K562 (cell line): Measurements from ENCODE around the gene GPR78. TPM values are rescaled to one million over a fixed set of nuclear protein-coding genes. Genes with fewer than 3 reads are reported as not detected.

Experiments
- ATAC-seq: fragments of 200-7000 bp; cut with Tn5 transposase; 3 replicates; pipeline ENCODE4 v1.9.1; 2020; ENCODE audit warnings: moderate library complexity
- BruUV-seq: library from RNA; stranded (reverse); fragments of 400-500 nt; replicated peaks from 2 replicates; lab custom pipeline; 2021; lab: Mats Ljungman, UMichigan
- CTCF ChIA-PET: fragments of 300-600 bp; formaldehyde crosslinking; extraction: SDS; loops from one replicate; lab custom pipeline; 2021; ENCODE audit warnings: low intra/inter-chr PET ratio; lab: Yijun Ruan, JAX
- POLR2A ChIA-PET: fragments of 300-600, 350-650 bp; sonication (Branson Sonifier 250); formaldehyde crosslinking; extraction: SDS; loops from one replicate; lab custom pipeline; 2021; ENCODE audit warnings: antibody characterized with exemption, inconsistent platforms; lab: Yijun Ruan, JAX
- DNase-seq, 4 experiments: peaks; one replicate each; pipeline versions ENCODE4 v3.0.0 to v3.0.0-alpha.2; 2011 to 2018; ENCODE audit warnings: low spot score in 3 of 4, mixed read lengths in 3 of 4; ENCODE audit errors: extremely low read depth in 1 of 4
- FAIRE-seq: peaks from 2 replicates; lab custom pipeline; 2011; peaks lifted over from hg19 to GRCh38; lab: Jason Lieb, UNC
- H2AFZ ChIP-seq: 2 replicates; pipeline ENCODE4 v1.6.0; 2011; ENCODE audit warnings: low read depth, low read length, control low read depth, inconsistent platforms
- H3K27ac ChIP-seq: fragments of 200-600 bp; 3 replicates; pipeline ENCODE4 v1.8.0; 2011; ENCODE audit warnings: low read depth, mild to moderate bottlenecking, control low read depth, inconsistent platforms, low read length, moderate library complexity, mixed read lengths; ENCODE audit errors: extremely low read depth
- H3K27me3 ChIP-seq, 2 experiments: fragments of 300-600 bp in 1 of 2; 2 replicates in 1 of 2; 3 replicates in 1 of 2; pipeline versions ENCODE4 v1.6.0 to v1.8.0; 2011; ENCODE audit warnings: inconsistent platforms in 2 of 2, low read length in 2 of 2, mild to moderate bottlenecking in 1 of 2, mixed read lengths in 1 of 2, moderate library complexity in 1 of 2; ENCODE audit not compliant: control insufficient read depth in 2 of 2, insufficient read depth in 2 of 2
- H3K36me3 ChIP-seq: fragments of 300-600 bp; 3 replicates; pipeline ENCODE4 v1.8.0; 2011; ENCODE audit warnings: mild to moderate bottlenecking, low read length, inconsistent platforms; ENCODE audit not compliant: control insufficient read depth, insufficient read depth
- H3K4me1 ChIP-seq, 2 experiments: fragments of 200-600 bp in 1 of 2; replicated peaks in 1 of 2; 2 replicates in 1 of 2; 3 replicates in 1 of 2; pipeline versions ENCODE4 v1.5.1 to v1.8.0; 2011; ENCODE audit warnings: inconsistent platforms in 2 of 2, low read length in 2 of 2, mild to moderate bottlenecking in 1 of 2, mixed read lengths in 1 of 2, moderate library complexity in 1 of 2; ENCODE audit not compliant: control insufficient read depth in 2 of 2, insufficient read depth in 2 of 2
- H3K4me2 ChIP-seq: 2 replicates; pipeline ENCODE4 v1.6.1; 2011; ENCODE audit warnings: low read length, control low read depth, inconsistent platforms, mixed read lengths; ENCODE audit not compliant: insufficient read depth
- H3K4me3 ChIP-seq: fragments of 200-600 bp; sonication (generic), shearing (Covaris generic); 2 replicates; pipeline ENCODE4 v1.5.1; 2016; ENCODE audit warnings: control low read depth, inconsistent platforms
- H3K79me2 ChIP-seq: fragments of 200-600 bp; 3 replicates; pipeline ENCODE4 v1.8.0; 2011; ENCODE audit warnings: low read length, inconsistent platforms; ENCODE audit not compliant: control insufficient read depth, insufficient read depth
- H3K9ac ChIP-seq, 2 experiments: 2 replicates each; pipeline versions ENCODE4 v1.6.0 to v1.6.1; 2011; ENCODE audit warnings: low read depth in 2 of 2, low read length in 2 of 2, control low read depth in 1 of 2, inconsistent platforms in 1 of 2, mild to moderate bottlenecking in 1 of 2, mixed read lengths in 1 of 2; ENCODE audit not compliant: insufficient read depth in 1 of 2
- H3K9me1 ChIP-seq: one replicate; pipeline ENCODE4 v1.6.0; 2011; ENCODE audit warnings: inconsistent platforms, mild to moderate bottlenecking, low read length, moderate library complexity; ENCODE audit not compliant: control insufficient read depth, insufficient read depth
- H3K9me3 ChIP-seq: replicated peaks from 2 replicates; pipeline ENCODE4 v1.5.1; 2011; ENCODE audit warnings: low read depth, low read length, inconsistent platforms; ENCODE audit not compliant: control insufficient read depth, insufficient read depth
- H4K20me1 ChIP-seq: replicated peaks from 2 replicates; pipeline ENCODE4 v1.6.1; 2011; ENCODE audit warnings: low read length, inconsistent platforms, mixed read lengths; ENCODE audit not compliant: control insufficient read depth, insufficient read depth
- RAD21 ChIP-seq, 2 experiments: fragments of 250-450 bp in 1 of 2; fragments of 450-650 bp in 1 of 2; sonication (Bioruptor Pico) in 1 of 2; formaldehyde crosslinking in 1 of 2; IDR thresholded peaks in 1 of 2; conservative IDR thresholded peaks in 1 of 2; 2 replicates each; pipeline versions ENCODE4 v1.4.0 to v1.8.0; 2020 to 2022; ENCODE audit warnings: mild to moderate bottlenecking in 2 of 2, moderate library complexity in 1 of 2
- WGBS: fragments of 100-300 bp; shearing (Covaris generic); methylation state at CpG from one replicate; pipeline ENCODE4 v1.1.6; 2016; ENCODE audit warnings: low coverage, mixed read lengths; ENCODE audit not compliant: insufficient coverage; ENCODE audit errors: missing lambda C conversion rate; 5-methylcytosine and 5-hydroxymethylcytosine counted together
- in situ Hi-C: fragments of 300-500 bp; cut with MboI; formaldehyde crosslinking; loops from 4 replicates; pipeline ENCODE4 v1.15.0; 2018; ENCODE audit warnings: inconsistent platforms, mixed read lengths
- intact Hi-C: fragments of 100-400 bp; cut with micrococcal nuclease; formaldehyde crosslinking; loops from 2 replicates; pipeline ENCODE4 v1.14.2; 2022
- polyA plus RNA-seq, 8 experiments: library from polyadenylated mRNA; depleted of rRNA in 4 of 8; stranded (reverse) in 5 of 8; unstranded in 3 of 8; fragments of >200 nt; fragmentation: Nextera tagmentation in 2 of 8; fragmentation: Illumina TruSeq in 1 of 8; extraction: Ambion mirVana in 2 of 8; extraction: Trizol in 1 of 8; gene quantifications; 2 replicates each; pipeline versions ENCODE4 v1.2.1 to v1.2.3, GENCODE V29; 2011 to 2014; ENCODE audit warnings: inconsistent platforms in 1 of 8, missing spikeins in 1 of 8
- total RNA-seq, 7 experiments: library from RNA; depleted of rRNA in 6 of 7; stranded (reverse); fragments of >200 nt in 6 of 7; fragmentation: Illumina TruSeq in 2 of 7; extraction: Trizol in 2 of 7; gene quantifications; 2 replicates each; pipeline versions ENCODE4 v1.2.1 to v1.2.3, GENCODE V29; 2011 to 2021; ENCODE audit warnings: low replicate concordance in 1 of 7
- TF ChIP-seq, protein P1 (sequence below): fragments of 250-450 bp; sonication (Bioruptor Pico); IDR thresholded peaks from 2 replicates; pipeline ENCODE4 v1.8.0; 2022; ENCODE audit warnings: moderate library complexity, mild to moderate bottlenecking, inconsistent platforms
- TF ChIP-seq, protein P2 (sequence below), 2 experiments: fragments of 450-650 bp; formaldehyde crosslinking in 1 of 2; IDR thresholded peaks; 2 replicates each; pipeline versions ENCODE4 v1.4.0 to v1.6.1; 2014 to 2020; ENCODE audit warnings: mild to moderate bottlenecking in 2 of 2, borderline replicate concordance in 1 of 2, low read depth in 1 of 2
- TF ChIP-seq, protein P3 (sequence below): sonication (generic); formaldehyde crosslinking; IDR thresholded peaks from 2 replicates; pipeline ENCODE4 v1.8.1; 2023; ENCODE audit warnings: mild to moderate bottlenecking, missing genetic modification reagents, moderate library complexity
- TF ChIP-seq, protein P4 (sequence below): fragments of 200-400 bp; formaldehyde crosslinking; IDR thresholded peaks from 2 replicates; pipeline ENCODE4 v1.6.1; 2017; ENCODE audit warnings: mild to moderate bottlenecking, low read depth, low read length, moderate library complexity

Gene GPR78
- total and polyA plus RNA-seq, 9 of the 15 experiments (the other 6 are each of a cell fraction or from before 2014, with no cell fraction given) = 0.04 to 0.13 (median 0.07) TPM; not detected in 4

DNA sequence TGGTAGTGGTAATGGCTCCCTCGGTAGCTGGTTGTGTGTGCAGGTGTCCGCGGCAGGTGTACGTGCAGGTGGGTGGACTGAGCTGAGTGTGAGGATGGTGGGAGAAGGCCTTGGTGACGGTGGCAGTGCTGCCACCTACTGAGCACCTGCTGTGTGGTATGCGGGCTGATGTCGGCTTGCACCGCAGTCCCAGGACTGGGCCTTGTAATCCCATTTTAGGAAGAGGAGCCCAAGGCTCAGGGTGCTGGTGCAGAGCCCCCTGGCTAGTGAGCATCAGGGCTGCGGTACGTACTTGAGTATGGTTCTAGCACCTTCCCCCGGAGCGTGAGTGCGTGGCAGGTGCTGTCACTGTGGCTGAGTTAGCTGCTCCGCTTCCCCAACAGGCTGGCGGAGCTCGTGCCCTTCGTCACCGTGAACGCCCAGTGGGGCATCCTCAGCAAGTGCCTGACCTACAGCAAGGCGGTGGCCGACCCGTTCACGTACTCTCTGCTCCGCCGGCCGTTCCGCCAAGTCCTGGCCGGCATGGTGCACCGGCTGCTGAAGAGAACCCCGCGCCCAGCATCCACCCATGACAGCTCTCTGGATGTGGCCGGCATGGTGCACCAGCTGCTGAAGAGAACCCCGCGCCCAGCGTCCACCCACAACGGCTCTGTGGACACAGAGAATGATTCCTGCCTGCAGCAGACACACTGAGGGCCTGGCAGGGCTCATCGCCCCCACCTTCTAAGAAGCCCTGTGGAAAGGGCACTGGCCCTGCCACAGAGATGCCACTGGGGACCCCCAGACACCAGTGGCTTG lies 6.7 kb downstream of the GPR78 start:
- no peaks in the 10 kb centered on the region for H3K9me1 ChIP-seq
- intact Hi-C loops (loop anchor here (2.0 kb wide), 1 partner anchor 118 kb away; no protein-coding TSS in a partner anchor), in situ Hi-C loops (no loop called here)
- H3K9ac ChIP-seq = peak overlapping the region in 1 of 2 experiments; percentile 35; a peak in 1 of 4 replicates
- peak; percentile 68 for ATAC-seq
- no peaks in the 10 kb centered on the region for H3K79me2 ChIP-seq
- peaks cover 13% of the 10 kb centered on the region; the same call in 1 of the 2 replicates for H4K20me1 ChIP-seq
- no TSS peak for BruUV-seq
- ChIA-PET CTCF (no interaction called here), POLR2A (interaction anchor here (0.6 to 1.2 kb wide), 4 partner anchors 19 to 374 kb away, joined by 3 to 5 read pairs (median 3); no protein-coding TSS in a partner anchor)
- peak in 2 of 4 experiments; percentile 19 to 20 for DNase-seq
- no peak overlapping the region for H3K27ac ChIP-seq
- no peak overlapping the region for H3K4me3 ChIP-seq
- H3K27me3 ChIP-seq = peaks cover 3 to 63% of the 10 kb centered on the region in 2 experiments; a peak in 3 of 5 replicates
- H3K9me3 ChIP-seq = no peaks in the 10 kb centered on the region
- FAIRE-seq = peak; percentile 57
- WGBS = 14% methylated on average over 30 of the region's 37 CpGs
- H3K4me1 ChIP-seq = peaks cover 0 to 13% of the 10 kb centered on the region in 2 experiments; a peak in 3 of 5 replicates
- H3K4me2 ChIP-seq = no peak overlapping the region
- no peaks in the 10 kb centered on the region for H3K36me3 ChIP-seq
- no peak overlapping the region for H2AFZ ChIP-seq
- TF ChIP-seq, protein P1, sequence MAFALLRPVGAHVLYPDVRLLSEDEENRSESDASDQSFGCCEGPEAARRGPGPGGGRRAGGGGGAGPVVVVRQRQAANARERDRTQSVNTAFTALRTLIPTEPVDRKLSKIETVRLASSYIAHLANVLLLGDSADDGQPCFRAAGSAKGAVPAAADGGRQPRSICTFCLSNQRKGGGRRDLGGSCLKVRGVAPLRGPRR (CRISPR knock-in tag) = no peak
- TF ChIP-seq, protein P2, sequence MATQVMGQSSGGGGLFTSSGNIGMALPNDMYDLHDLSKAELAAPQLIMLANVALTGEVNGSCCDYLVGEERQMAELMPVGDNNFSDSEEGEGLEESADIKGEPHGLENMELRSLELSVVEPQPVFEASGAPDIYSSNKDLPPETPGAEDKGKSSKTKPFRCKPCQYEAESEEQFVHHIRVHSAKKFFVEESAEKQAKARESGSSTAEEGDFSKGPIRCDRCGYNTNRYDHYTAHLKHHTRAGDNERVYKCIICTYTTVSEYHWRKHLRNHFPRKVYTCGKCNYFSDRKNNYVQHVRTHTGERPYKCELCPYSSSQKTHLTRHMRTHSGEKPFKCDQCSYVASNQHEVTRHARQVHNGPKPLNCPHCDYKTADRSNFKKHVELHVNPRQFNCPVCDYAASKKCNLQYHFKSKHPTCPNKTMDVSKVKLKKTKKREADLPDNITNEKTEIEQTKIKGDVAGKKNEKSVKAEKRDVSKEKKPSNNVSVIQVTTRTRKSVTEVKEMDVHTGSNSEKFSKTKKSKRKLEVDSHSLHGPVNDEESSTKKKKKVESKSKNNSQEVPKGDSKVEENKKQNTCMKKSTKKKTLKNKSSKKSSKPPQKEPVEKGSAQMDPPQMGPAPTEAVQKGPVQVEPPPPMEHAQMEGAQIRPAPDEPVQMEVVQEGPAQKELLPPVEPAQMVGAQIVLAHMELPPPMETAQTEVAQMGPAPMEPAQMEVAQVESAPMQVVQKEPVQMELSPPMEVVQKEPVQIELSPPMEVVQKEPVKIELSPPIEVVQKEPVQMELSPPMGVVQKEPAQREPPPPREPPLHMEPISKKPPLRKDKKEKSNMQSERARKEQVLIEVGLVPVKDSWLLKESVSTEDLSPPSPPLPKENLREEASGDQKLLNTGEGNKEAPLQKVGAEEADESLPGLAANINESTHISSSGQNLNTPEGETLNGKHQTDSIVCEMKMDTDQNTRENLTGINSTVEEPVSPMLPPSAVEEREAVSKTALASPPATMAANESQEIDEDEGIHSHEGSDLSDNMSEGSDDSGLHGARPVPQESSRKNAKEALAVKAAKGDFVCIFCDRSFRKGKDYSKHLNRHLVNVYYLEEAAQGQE (IDR thresholded peaks at IDR 0.05; ENCODE audit: borderline replicate concordance) = peak; percentile 36; the same call in 1 of the 2 replicates
- TF ChIP-seq, protein P2 (CRISPR knock-in tag; IDR thresholded peaks at IDR 0.05; ENCODE audit: low read depth) = no peak
- peak in 1 of 2 experiments; percentile 40; a peak in 1 of 4 replicates for TF ChIP-seq RAD21 (CRISPR knock-in tag; conservative IDR thresholded peaks at IDR 0.05 in 1 of 2, IDR thresholded peaks at IDR 0.05 in 1 of 2)
- TF ChIP-seq, protein P3, sequence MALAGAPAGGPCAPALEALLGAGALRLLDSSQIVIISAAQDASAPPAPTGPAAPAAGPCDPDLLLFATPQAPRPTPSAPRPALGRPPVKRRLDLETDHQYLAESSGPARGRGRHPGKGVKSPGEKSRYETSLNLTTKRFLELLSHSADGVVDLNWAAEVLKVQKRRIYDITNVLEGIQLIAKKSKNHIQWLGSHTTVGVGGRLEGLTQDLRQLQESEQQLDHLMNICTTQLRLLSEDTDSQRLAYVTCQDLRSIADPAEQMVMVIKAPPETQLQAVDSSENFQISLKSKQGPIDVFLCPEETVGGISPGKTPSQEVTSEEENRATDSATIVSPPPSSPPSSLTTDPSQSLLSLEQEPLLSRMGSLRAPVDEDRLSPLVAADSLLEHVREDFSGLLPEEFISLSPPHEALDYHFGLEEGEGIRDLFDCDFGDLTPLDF = no peak
- TF ChIP-seq, protein P4, sequence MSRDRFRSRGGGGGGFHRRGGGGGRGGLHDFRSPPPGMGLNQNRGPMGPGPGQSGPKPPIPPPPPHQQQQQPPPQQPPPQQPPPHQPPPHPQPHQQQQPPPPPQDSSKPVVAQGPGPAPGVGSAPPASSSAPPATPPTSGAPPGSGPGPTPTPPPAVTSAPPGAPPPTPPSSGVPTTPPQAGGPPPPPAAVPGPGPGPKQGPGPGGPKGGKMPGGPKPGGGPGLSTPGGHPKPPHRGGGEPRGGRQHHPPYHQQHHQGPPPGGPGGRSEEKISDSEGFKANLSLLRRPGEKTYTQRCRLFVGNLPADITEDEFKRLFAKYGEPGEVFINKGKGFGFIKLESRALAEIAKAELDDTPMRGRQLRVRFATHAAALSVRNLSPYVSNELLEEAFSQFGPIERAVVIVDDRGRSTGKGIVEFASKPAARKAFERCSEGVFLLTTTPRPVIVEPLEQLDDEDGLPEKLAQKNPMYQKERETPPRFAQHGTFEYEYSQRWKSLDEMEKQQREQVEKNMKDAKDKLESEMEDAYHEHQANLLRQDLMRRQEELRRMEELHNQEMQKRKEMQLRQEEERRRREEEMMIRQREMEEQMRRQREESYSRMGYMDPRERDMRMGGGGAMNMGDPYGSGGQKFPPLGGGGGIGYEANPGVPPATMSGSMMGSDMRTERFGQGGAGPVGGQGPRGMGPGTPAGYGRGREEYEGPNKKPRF = no peak
